Mammary epithelial cell (primary cell): Measurements from ENCODE around the gene TBC1D16.

ENCODE experiments used
- CTCF ChIP-seq, 2 donors: IDR thresholded peaks in 1 of 2; conservative IDR thresholded peaks in 1 of 2; 2 replicates each; pipeline ENCODE4 v1.5.1; 2011 to 2012; ENCODE audit warnings: inconsistent platforms in 2 of 2, low read length in 2 of 2, mild to moderate bottlenecking in 2 of 2, control low read depth in 1 of 2, low read depth in 1 of 2; ENCODE audit not compliant: insufficient read depth in 1 of 2; ENCODE audit errors: extremely low read depth in 1 of 2
- EZH2 ChIP-seq: IDR thresholded peaks from 2 replicates; pipeline ENCODE4 v1.6.1; 2012; ENCODE audit warnings: low read length, inconsistent platforms, borderline replicate concordance

GRCh38 chr17:80026359-80027042, 9.2 kb downstream of the TBC1D16 start:
- TF ChIP-seq CTCF (conservative IDR thresholded peaks at IDR 0.05 in 1 of 2, IDR thresholded peaks at IDR 0.05 in 1 of 2; ENCODE audit: extremely low read depth in 1 of 2, insufficient read depth in 1 of 2, low read depth in 1 of 2, low read length in 2 of 2) (no peak), EZH2 (no peak)
